Endothelial cell of umbilical vein (primary cell): ENCODE measurements around the gene PRDM16.

Source experiments
- CTCF ChIP-seq, 2 donors: IDR thresholded peaks; 1 replicate in 1 of 2; 2 replicates in 1 of 2; pipeline ENCODE4 v1.5.1; 2011; ENCODE audit warnings: low read length in 2 of 2, mild to moderate bottlenecking in 2 of 2, moderate library complexity in 2 of 2, control low read depth in 1 of 2, inconsistent platforms in 1 of 2, low read depth in 1 of 2; ENCODE audit not compliant: insufficient read depth in 1 of 2; ENCODE audit errors: extremely low read depth in 1 of 2
- EZH2 ChIP-seq: IDR thresholded peaks from 2 replicates; pipeline ENCODE4 v1.6.1; 2012; ENCODE audit warnings: borderline replicate concordance, low read depth, mild to moderate bottlenecking, moderate library complexity, low read length, inconsistent platforms; ENCODE audit not compliant: severe bottlenecking
- FOS ChIP-seq: IDR thresholded peaks from 2 replicates; pipeline ENCODE4 v1.6.1; 2011; ENCODE audit warnings: mild to moderate bottlenecking, low read length, moderate library complexity, borderline replicate concordance; ENCODE audit not compliant: insufficient read depth
- JUN ChIP-seq: IDR thresholded peaks from 2 replicates; pipeline ENCODE4 v1.6.1; 2011; ENCODE audit warnings: borderline replicate concordance, low read depth; ENCODE audit not compliant: insufficient read length, insufficient read depth
- MYC ChIP-seq: IDR thresholded peaks from one replicate; pipeline ENCODE4 v1.6.1; 2011; ENCODE audit warnings: mild to moderate bottlenecking, low read depth, low read length
- POLR2A ChIP-seq: IDR thresholded peaks from 2 replicates; pipeline ENCODE4 v1.6.1; 2012; ENCODE audit warnings: low read depth, mild to moderate bottlenecking, control low read depth, low read length
- POLR2AphosphoS5 ChIP-seq: IDR thresholded peaks from 2 replicates; pipeline ENCODE4 v1.6.1; 2012; ENCODE audit warnings: low read depth, mild to moderate bottlenecking, control low read depth, low read length, moderate library complexity; ENCODE audit not compliant: insufficient read depth
- TF ChIP-seq, protein P1 (sequence below): IDR thresholded peaks from 2 replicates; pipeline ENCODE4 v1.6.1; 2011; ENCODE audit not compliant: insufficient read depth, insufficient read length

- TF ChIP-seq, protein P1, sequence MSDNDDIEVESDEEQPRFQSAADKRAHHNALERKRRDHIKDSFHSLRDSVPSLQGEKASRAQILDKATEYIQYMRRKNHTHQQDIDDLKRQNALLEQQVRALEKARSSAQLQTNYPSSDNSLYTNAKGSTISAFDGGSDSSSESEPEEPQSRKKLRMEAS: no peak
- TF ChIP-seq CTCF (IDR thresholded peaks at IDR 0.05; ENCODE audit: extremely low read depth in 1 of 2, insufficient read depth in 1 of 2, low read depth in 1 of 2, low read length in 2 of 2) (no peak), JUN (no peak), POLR2AphosphoS5 (no peak), POLR2A (no peak), EZH2 (no peak), MYC (no peak), FOS (no peak)
These were observed 164.5 kb downstream of the PRDM16 start for GRCh38 chr1:3233551-3233950.
